Loucy (cell line): ENCODE measurements around the gene TOGARAM1.

Experiments used
- EZH2phosphoT487 ChIP-seq: fragments of 200-600 bp; IDR thresholded peaks from 2 replicates; pipeline ENCODE4 v1.6.1; 2018; ENCODE audit warnings: antibody characterized with exemption, mild to moderate bottlenecking, moderate library complexity, borderline replicate concordance
- TF ChIP-seq, protein P1 (sequence below): fragments of 200-600 bp; sonication (generic); conservative IDR thresholded peaks from 2 replicates; pipeline ENCODE4 v1.5.1; 2014; ENCODE audit warnings: mild to moderate bottlenecking, antibody characterized with exemption, low read length

DNA sequence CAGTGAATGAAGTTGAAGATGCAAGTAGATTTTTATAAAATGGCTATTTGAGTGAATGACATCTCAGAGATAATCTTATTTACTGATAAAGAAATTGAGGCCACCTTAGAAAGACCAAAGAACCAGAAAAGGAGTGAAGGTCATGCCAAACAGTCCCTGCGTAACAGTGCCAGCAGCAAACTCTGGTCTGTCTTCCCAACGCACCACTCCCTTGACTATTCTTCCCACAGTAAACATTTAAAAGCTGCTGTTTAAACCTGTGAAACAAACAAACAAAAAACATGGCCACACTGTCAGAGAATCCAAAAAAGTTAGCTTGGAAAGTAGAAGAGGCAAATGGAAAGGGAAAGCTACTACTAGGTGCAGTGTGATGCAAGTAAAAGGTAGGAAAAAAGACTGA lies 120.4 kb downstream of the TOGARAM1 start:
- TF ChIP-seq, protein P1, sequence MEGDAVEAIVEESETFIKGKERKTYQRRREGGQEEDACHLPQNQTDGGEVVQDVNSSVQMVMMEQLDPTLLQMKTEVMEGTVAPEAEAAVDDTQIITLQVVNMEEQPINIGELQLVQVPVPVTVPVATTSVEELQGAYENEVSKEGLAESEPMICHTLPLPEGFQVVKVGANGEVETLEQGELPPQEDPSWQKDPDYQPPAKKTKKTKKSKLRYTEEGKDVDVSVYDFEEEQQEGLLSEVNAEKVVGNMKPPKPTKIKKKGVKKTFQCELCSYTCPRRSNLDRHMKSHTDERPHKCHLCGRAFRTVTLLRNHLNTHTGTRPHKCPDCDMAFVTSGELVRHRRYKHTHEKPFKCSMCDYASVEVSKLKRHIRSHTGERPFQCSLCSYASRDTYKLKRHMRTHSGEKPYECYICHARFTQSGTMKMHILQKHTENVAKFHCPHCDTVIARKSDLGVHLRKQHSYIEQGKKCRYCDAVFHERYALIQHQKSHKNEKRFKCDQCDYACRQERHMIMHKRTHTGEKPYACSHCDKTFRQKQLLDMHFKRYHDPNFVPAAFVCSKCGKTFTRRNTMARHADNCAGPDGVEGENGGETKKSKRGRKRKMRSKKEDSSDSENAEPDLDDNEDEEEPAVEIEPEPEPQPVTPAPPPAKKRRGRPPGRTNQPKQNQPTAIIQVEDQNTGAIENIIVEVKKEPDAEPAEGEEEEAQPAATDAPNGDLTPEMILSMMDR = no peak
- no peak for TF ChIP-seq EZH2phosphoT487
